ENCODE results near the gene TMEM37.

The TMEM37 gene

DNA sequence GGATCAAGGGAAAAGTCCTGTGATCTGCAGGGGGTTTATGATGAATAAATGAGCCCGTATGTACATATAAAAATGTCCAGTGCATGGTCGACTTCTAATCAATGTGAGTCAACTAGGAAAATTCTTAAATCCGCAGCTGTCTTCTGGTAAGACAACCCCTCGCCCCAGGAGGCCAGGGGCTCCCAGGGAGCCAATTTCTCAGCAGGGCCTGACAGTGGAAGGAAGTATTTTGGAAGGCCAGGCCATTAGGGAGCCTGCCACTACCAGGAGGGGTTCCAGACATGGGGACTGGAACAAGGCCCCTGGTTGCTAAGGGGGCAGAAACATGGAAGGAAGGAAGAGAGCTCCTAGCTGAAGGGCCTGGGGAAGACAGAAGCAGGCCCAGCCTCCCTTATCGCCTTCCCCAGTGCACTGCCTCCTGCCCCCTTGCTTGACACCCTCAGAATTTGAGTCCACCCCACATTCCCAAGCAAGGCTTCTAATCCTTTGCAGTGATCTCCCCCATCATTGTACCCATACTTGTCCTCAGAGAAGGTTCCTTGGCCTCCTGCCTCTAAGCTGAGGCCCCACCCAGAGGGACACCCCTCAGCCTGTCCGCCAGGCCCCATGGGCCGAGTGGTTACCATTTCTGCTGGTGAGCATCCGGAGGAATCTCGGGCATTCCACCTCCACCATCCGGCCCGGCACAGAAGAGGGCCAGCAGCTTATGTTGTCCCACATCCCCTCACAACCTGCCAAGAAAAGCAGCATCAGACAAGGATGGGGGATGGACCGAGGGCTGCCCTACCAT lies 46.7 kb downstream of the TMEM37 start:
- Histone ChIP-seq H3K9ac (ENCODE audit: low read depth, low read length) (no peak overlapping the region), H3K9me3 (ENCODE audit: insufficient read depth, low read length, severe bottlenecking) (no peaks in the 10 kb centered on the region), H3K79me2 (ENCODE audit: insufficient read depth, low read length) (no peaks in the 10 kb centered on the region), H4K20me1 (ENCODE audit: insufficient read depth, low read length) (no peaks in the 10 kb centered on the region; the same call in 1 of the 2 replicates), H3K4me3 (ENCODE audit: low read depth in 1 of 2, low read length in 2 of 2) (no peak overlapping the region), H3K4me1 (ENCODE audit: insufficient read depth, low read length) (no peaks in the 10 kb centered on the region), H2AFZ (ENCODE audit: low read depth, low read length) (no peak overlapping the region), H3K27me3 (ENCODE audit: insufficient read depth, low read length, poor library complexity) (no peaks in the 10 kb centered on the region), H3K36me3 (ENCODE audit: insufficient read depth, low read length) (no peaks in the 10 kb centered on the region), H3K4me2 (ENCODE audit: insufficient read depth, low read length) (no peak overlapping the region), H3K27ac (ENCODE audit: low read length) (no peak overlapping the region)
- DNase-seq (no peak), ATAC-seq (ENCODE audit: insufficient read depth, low read depth) (no peak)
- TF ChIP-seq, protein P1, sequence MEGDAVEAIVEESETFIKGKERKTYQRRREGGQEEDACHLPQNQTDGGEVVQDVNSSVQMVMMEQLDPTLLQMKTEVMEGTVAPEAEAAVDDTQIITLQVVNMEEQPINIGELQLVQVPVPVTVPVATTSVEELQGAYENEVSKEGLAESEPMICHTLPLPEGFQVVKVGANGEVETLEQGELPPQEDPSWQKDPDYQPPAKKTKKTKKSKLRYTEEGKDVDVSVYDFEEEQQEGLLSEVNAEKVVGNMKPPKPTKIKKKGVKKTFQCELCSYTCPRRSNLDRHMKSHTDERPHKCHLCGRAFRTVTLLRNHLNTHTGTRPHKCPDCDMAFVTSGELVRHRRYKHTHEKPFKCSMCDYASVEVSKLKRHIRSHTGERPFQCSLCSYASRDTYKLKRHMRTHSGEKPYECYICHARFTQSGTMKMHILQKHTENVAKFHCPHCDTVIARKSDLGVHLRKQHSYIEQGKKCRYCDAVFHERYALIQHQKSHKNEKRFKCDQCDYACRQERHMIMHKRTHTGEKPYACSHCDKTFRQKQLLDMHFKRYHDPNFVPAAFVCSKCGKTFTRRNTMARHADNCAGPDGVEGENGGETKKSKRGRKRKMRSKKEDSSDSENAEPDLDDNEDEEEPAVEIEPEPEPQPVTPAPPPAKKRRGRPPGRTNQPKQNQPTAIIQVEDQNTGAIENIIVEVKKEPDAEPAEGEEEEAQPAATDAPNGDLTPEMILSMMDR (IDR thresholded peaks at IDR 0.05; ENCODE audit: borderline replicate concordance, extremely low read depth, low read length, poor library complexity, severe bottlenecking), result no peak
- TF ChIP-seq EZH2 (IDR thresholded peaks at IDR 0.05; ENCODE audit: borderline replicate concordance, low read depth, low read length, severe bottlenecking), result no peak

DNA sequence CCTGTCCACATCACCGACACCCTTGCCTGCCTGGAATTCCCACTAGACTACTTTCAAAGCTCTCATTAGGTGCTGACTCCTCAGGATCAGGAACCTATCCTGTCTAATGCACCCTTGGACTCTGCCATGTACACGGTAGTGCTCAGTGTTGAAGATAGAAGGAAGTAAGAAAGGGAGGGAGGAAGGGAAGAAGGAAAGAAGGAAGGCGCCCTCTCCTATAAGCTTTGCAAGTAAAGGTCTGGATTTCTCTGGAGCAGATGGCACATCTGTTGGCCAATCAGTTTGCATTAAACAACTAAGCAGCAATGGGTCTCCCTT lies 47.3 kb downstream of the TMEM37 start:
- Histone ChIP-seq H2AFZ (ENCODE audit: low read depth, low read length) (no peak overlapping the region), H3K4me2 (ENCODE audit: insufficient read depth, low read length) (no peak overlapping the region), H4K20me1 (ENCODE audit: insufficient read depth, low read length) (no peaks in the 10 kb centered on the region), H3K36me3 (ENCODE audit: insufficient read depth, low read length) (no peaks in the 10 kb centered on the region), H3K27me3 (ENCODE audit: insufficient read depth, low read length, poor library complexity) (no peaks in the 10 kb centered on the region), H3K4me3 (ENCODE audit: low read depth in 1 of 2, low read length in 2 of 2) (no peak overlapping the region), H3K9ac (ENCODE audit: low read depth, low read length) (no peak overlapping the region), H3K27ac (ENCODE audit: low read length) (no peak overlapping the region), H3K4me1 (ENCODE audit: insufficient read depth, low read length) (no peaks in the 10 kb centered on the region), H3K9me3 (ENCODE audit: insufficient read depth, low read length, severe bottlenecking) (no peaks in the 10 kb centered on the region), H3K79me2 (ENCODE audit: insufficient read depth, low read length) (no peaks in the 10 kb centered on the region)
- no peak for TF ChIP-seq EZH2 (IDR thresholded peaks at IDR 0.05; ENCODE audit: borderline replicate concordance, low read depth, low read length, severe bottlenecking)
- TF ChIP-seq, protein P1 (IDR thresholded peaks at IDR 0.05; ENCODE audit: borderline replicate concordance, extremely low read depth, low read length, poor library complexity, severe bottlenecking), result no peak
- DNase-seq (no peak), ATAC-seq (ENCODE audit: insufficient read depth, low read depth) (no peak)

DNA sequence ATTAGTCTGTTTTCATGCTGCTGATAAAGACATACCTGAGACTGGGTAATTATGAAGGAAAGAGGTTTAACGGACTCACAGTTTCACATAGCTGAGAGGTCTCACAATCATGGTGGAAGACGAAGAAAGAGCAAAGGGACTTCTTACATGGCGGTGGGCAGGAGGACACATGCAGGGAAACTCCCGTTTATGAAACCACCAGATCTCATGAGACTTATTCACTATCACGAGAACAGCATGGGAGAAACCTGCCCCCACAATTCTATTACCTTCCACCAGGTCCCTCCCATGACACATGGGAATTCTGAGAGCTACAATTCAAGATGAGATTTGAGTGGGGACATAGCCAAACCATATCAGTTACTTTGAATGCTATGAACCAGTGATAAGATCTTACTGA lies 48.5 kb downstream of the TMEM37 start:
- no peaks in the 10 kb centered on the region for H4K20me1 ChIP-seq (ENCODE audit: insufficient read depth, low read length)
- no peak overlapping the region for H3K27ac ChIP-seq (ENCODE audit: low read length)
- H3K9me3 ChIP-seq (ENCODE audit: insufficient read depth, low read length, severe bottlenecking), result no peaks in the 10 kb centered on the region
- DNase-seq (no peak), ATAC-seq (ENCODE audit: insufficient read depth, low read depth) (no peak)
- no peak overlapping the region for H3K4me3 ChIP-seq (ENCODE audit: low read depth in 1 of 2, low read length in 2 of 2)
- no peak overlapping the region for H2AFZ ChIP-seq (ENCODE audit: low read depth, low read length)
- H3K4me2 ChIP-seq (ENCODE audit: insufficient read depth, low read length), result no peak overlapping the region
- TF ChIP-seq, protein P1 (IDR thresholded peaks at IDR 0.05; ENCODE audit: borderline replicate concordance, extremely low read depth, low read length, poor library complexity, severe bottlenecking), result no peak
- TF ChIP-seq EZH2 (IDR thresholded peaks at IDR 0.05; ENCODE audit: borderline replicate concordance, low read depth, low read length, severe bottlenecking), result no peak
- H3K4me1 ChIP-seq (ENCODE audit: insufficient read depth, low read length), result no peaks in the 10 kb centered on the region
- no peaks in the 10 kb centered on the region for H3K27me3 ChIP-seq (ENCODE audit: insufficient read depth, low read length, poor library complexity)
- H3K36me3 ChIP-seq (ENCODE audit: insufficient read depth, low read length), result no peaks in the 10 kb centered on the region
- no peaks in the 10 kb centered on the region for H3K79me2 ChIP-seq (ENCODE audit: insufficient read depth, low read length)
- H3K9ac ChIP-seq (ENCODE audit: low read depth, low read length), result no peak overlapping the region

Data from DND-41 (cell line).